MM.1S (cell line): Measurements from ENCODE around the gene CDH12.

ENCODE experiments used
- EZH2 ChIP-seq: fragments of 300-600 bp; sonication (generic); optimal IDR thresholded peaks from 2 replicates; pipeline ENCODE3; 2017; ENCODE audit warnings: low read depth, mild to moderate bottlenecking, antibody characterized with exemption, low read length, mixed read lengths
- EZH2phosphoT487 ChIP-seq: fragments of 300-600 bp; sonication (generic); IDR thresholded peaks from 2 replicates; pipeline ENCODE4 v1.6.1; 2018; ENCODE audit warnings: antibody characterized with exemption, low read length
- TF ChIP-seq, protein P1 (sequence below): fragments of 300-600 bp; sonication (generic); IDR thresholded peaks from 2 replicates; pipeline ENCODE4 v1.5.1; 2016; ENCODE audit warnings: antibody characterized with exemption, low read length, mixed read lengths

DNA sequence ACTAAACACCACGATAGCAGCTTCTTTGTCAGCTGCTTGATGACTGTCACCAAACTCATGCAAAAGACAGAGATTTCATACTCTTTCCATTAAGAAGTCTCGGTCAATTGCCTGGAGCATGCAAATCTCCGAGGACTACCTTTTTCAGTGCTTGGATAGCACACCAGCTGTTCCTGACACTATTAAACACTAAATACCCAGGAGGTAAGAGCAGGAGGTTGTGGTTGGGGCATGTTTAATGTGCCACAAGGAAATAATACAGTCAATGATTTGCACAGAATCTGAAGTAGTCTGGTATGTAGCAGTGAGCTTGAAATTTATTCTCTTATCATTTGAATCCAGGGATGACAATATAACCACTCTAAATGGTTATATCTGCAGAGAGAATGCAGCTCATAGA lies 996.2 kb downstream of the CDH12 start:
- TF ChIP-seq EZH2phosphoT487 (no peak), EZH2 (no peak)
- TF ChIP-seq, protein P1, sequence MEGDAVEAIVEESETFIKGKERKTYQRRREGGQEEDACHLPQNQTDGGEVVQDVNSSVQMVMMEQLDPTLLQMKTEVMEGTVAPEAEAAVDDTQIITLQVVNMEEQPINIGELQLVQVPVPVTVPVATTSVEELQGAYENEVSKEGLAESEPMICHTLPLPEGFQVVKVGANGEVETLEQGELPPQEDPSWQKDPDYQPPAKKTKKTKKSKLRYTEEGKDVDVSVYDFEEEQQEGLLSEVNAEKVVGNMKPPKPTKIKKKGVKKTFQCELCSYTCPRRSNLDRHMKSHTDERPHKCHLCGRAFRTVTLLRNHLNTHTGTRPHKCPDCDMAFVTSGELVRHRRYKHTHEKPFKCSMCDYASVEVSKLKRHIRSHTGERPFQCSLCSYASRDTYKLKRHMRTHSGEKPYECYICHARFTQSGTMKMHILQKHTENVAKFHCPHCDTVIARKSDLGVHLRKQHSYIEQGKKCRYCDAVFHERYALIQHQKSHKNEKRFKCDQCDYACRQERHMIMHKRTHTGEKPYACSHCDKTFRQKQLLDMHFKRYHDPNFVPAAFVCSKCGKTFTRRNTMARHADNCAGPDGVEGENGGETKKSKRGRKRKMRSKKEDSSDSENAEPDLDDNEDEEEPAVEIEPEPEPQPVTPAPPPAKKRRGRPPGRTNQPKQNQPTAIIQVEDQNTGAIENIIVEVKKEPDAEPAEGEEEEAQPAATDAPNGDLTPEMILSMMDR: no peak
